ENCODE measurements around the gene BEX4.
A peak's percentile ranks its signal among the peaks of the same experiment; 100 is the strongest.

Gene BEX4

GRCh38 chrX:103254171-103254824, 39.4 kb downstream of the BEX4 start:
- in situ Hi-C loops (cut with MboI; ENCODE audit: low sequenced_read_pairs, unreplicated experiment), result no loop called here

GRCh38 chrX:103254921-103255493, 40.1 kb downstream of the BEX4 start, which contains the start of gene TCEAL8:
TSS of gene TCEAL8 (minus strand) at chrX:103255155. CDS start at chrX:103253979, 1,176 bp downstream.
- TF ChIP-seq CTCF (IDR thresholded peaks at IDR 0.05; ENCODE audit: borderline replicate concordance, control extremely low read depth, extremely low read depth, insufficient read depth, missing control alignments), result no peak
- DNase-seq (ENCODE audit: low spot score), result peak; percentile 51
- in situ Hi-C loops (cut with MboI; ENCODE audit: low sequenced_read_pairs, unreplicated experiment), result no loop called here

More at GRCh38 chrX:103254171-103254824, 39.4 kb downstream of the BEX4 start:
- no peak for TF ChIP-seq CTCF (IDR thresholded peaks at IDR 0.05; ENCODE audit: borderline replicate concordance, control extremely low read depth, extremely low read depth, insufficient read depth, missing control alignments)
- peak; percentile 34 for DNase-seq (ENCODE audit: low spot score)

GRCh38 chrX:103256651-103257050, 41.7 kb downstream of the BEX4 start:
- no peak for DNase-seq (ENCODE audit: low spot score)
- in situ Hi-C loops (cut with MboI; ENCODE audit: low sequenced_read_pairs, unreplicated experiment), result no loop called here
- no peak for TF ChIP-seq CTCF (IDR thresholded peaks at IDR 0.05; ENCODE audit: borderline replicate concordance, control extremely low read depth, extremely low read depth, insufficient read depth, missing control alignments)

GRCh38 chrX:103258275-103258674, 43.4 kb downstream of the BEX4 start:
- no peak for TF ChIP-seq CTCF (IDR thresholded peaks at IDR 0.05; ENCODE audit: borderline replicate concordance, control extremely low read depth, extremely low read depth, insufficient read depth, missing control alignments)
- in situ Hi-C loops (cut with MboI; ENCODE audit: low sequenced_read_pairs, unreplicated experiment), result no loop called here
- no peak for DNase-seq (ENCODE audit: low spot score)
